NCI-H2107 treated with DMSO at 0.1 percent for 48 hours (cell line): Measurements from ENCODE around the gene NCBP2L.

Experiments
- DNase-seq: peaks from one replicate; lab custom pipeline; 2025; ENCODE audit not compliant: unreplicated experiment; lab: John Stamatoyannopoulos, UW

The NCBP2L gene

GRCh38 chrX:107777536-107777832 lies at the start of gene NCBP2L:
Gene NCBP2L (plus strand): TSS chrX:107777733. CDS start chrX:107794221, 16,488 bp downstream.
- DNase-seq: no peak

- DNase-seq: no peak
Measured at GRCh38 chrX:107728371-107729099, 49.0 kb upstream of the NCBP2L start.

GRCh38 chrX:107729558-107730297 lies 47.8 kb upstream of the NCBP2L start:
- no peak for DNase-seq

GRCh38 chrX:107730298-107730655 lies 47.3 kb upstream of the NCBP2L start:
- no peak for DNase-seq

GRCh38 chrX:107730991-107731766 lies 46.4 kb upstream of the NCBP2L start:
- no peak for DNase-seq

- no peak for DNase-seq
Measured at GRCh38 chrX:107731831-107732502, 45.6 kb upstream of the NCBP2L start.

GRCh38 chrX:107733686-107734085 lies 43.8 kb upstream of the NCBP2L start:
- DNase-seq: no peak

GRCh38 chrX:107734646-107735045 lies 42.9 kb upstream of the NCBP2L start:
- no peak for DNase-seq

- no peak for DNase-seq
Measured at GRCh38 chrX:107736781-107737531, 40.6 kb upstream of the NCBP2L start.

GRCh38 chrX:107738272-107738671 lies 39.3 kb upstream of the NCBP2L start:
- DNase-seq: no peak

GRCh38 chrX:107738768-107739167 lies 38.8 kb upstream of the NCBP2L start:
- DNase-seq: no peak

GRCh38 chrX:107739541-107739940 lies 38.0 kb upstream of the NCBP2L start:
- DNase-seq: no peak

GRCh38 chrX:107741404-107741790 lies 36.1 kb upstream of the NCBP2L start:
- DNase-seq: no peak

GRCh38 chrX:107742700-107743191 lies 34.8 kb upstream of the NCBP2L start:
- no peak for DNase-seq

- no peak for DNase-seq
Measured at GRCh38 chrX:107743995-107744394, 33.5 kb upstream of the NCBP2L start.

- no peak for DNase-seq
Measured at GRCh38 chrX:107744868-107745267, 32.7 kb upstream of the NCBP2L start.

GRCh38 chrX:107747596-107748161 lies 29.9 kb upstream of the NCBP2L start:
- peak; percentile 73 for DNase-seq

- DNase-seq: no peak
Measured at GRCh38 chrX:107748506-107748905, 29.0 kb upstream of the NCBP2L start.

- DNase-seq: no peak
Measured at GRCh38 chrX:107750263-107750662, 27.3 kb upstream of the NCBP2L start.

GRCh38 chrX:107750861-107751445 lies 26.6 kb upstream of the NCBP2L start:
- no peak for DNase-seq
